ENCODE measurements around the gene CITED2.

The CITED2 gene

GRCh38 chr6:139373928-139374356, 506 bp downstream of the CITED2 start:
- H3K9ac ChIP-seq (ENCODE audit: insufficient read length, low read depth): peak overlapping the region; percentile 92
- peak overlapping the region; percentile 94 for H3K4me3 ChIP-seq (ENCODE audit: insufficient read length, low read depth)
- H3K4me1 ChIP-seq (ENCODE audit: insufficient read depth, insufficient read length): no peaks in the 10 kb centered on the region
- H3K27me3 ChIP-seq (ENCODE audit: insufficient read depth, insufficient read length): no peaks in the 10 kb centered on the region
- no peaks in the 10 kb centered on the region for H3K9me3 ChIP-seq (ENCODE audit: insufficient read depth, low read length)
- no peak for DNase-seq (ENCODE audit: low read depth, low spot score)
- peaks cover 25% of the 10 kb centered on the region for H3K36me3 ChIP-seq (ENCODE audit: insufficient read depth, insufficient read length, low read length)
- TF ChIP-seq YY1 (IDR thresholded peaks at IDR 0.05; ENCODE audit: insufficient read depth, insufficient read length) (no peak), SUZ12 (IDR thresholded peaks at IDR 0.05; ENCODE audit: extremely low read depth, insufficient read depth, insufficient read length) (no peak), ZNF274 (IDR thresholded peaks at IDR 0.05; ENCODE audit: low read depth, low read length) (no peak)

DNA sequence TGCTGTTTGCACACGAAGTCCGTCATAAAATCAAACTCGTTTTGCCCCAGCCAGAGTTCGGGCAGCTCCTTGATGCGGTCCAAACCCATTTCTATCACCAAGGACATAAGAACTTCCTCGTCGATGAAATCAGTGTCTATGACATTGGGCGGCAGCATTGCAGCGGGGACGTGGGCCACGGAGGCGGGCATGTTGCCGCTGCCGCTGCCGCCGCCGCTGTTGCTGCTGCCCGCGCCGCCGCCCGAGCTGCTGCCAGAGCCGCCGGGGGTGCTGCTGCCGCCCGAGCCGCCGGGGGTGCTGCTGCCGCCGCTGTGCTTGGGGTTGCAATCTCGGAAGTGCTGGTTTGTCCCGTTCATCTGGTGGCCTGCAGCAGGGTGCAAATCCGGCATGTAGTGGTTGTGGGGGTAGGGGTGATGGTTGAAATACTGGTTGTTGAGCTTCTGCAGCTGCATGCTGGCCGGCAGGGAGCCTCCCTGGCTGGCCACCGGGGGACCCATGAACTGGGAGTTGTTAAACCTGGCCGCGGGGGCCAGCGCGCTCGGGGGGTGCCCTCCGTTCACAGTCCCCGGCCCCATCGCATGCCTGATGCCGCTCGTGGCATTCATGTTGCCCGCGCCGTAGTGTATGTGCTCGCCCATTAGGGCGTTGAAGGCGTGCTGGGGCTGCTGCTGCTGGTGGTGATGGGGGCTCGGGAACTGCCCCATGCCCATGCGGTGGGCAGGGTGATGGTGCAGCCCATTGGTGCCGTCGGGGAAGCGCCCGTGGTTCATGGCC, 1.1 kb downstream of the CITED2 start:
- no peak for TF ChIP-seq ZNF274 (IDR thresholded peaks at IDR 0.05; ENCODE audit: low read depth, low read length)
- TF ChIP-seq YY1 (IDR thresholded peaks at IDR 0.05; ENCODE audit: insufficient read depth, insufficient read length): no peak
- no peak for TF ChIP-seq SUZ12 (IDR thresholded peaks at IDR 0.05; ENCODE audit: extremely low read depth, insufficient read depth, insufficient read length)
- peaks cover 25% of the 10 kb centered on the region for H3K36me3 ChIP-seq (ENCODE audit: insufficient read depth, insufficient read length, low read length)
- no peak for DNase-seq (ENCODE audit: low read depth, low spot score)
- H3K4me3 ChIP-seq (ENCODE audit: insufficient read length, low read depth): peak overlapping the region; percentile 94
- H3K9ac ChIP-seq (ENCODE audit: insufficient read length, low read depth): peak overlapping the region; percentile 92
- H3K27me3 ChIP-seq (ENCODE audit: insufficient read depth, insufficient read length): no peaks in the 10 kb centered on the region
- no peaks in the 10 kb centered on the region for H3K4me1 ChIP-seq (ENCODE audit: insufficient read depth, insufficient read length)
- H3K9me3 ChIP-seq (ENCODE audit: insufficient read depth, low read length): no peaks in the 10 kb centered on the region

GRCh38 chr6:139372326-139373153, 1.9 kb downstream of the CITED2 start:
- peak overlapping the region; percentile 92 for H3K9ac ChIP-seq (ENCODE audit: insufficient read length, low read depth)
- DNase-seq (ENCODE audit: low read depth, low spot score): no peak
- H3K4me1 ChIP-seq (ENCODE audit: insufficient read depth, insufficient read length): no peaks in the 10 kb centered on the region
- TF ChIP-seq YY1 (IDR thresholded peaks at IDR 0.05; ENCODE audit: insufficient read depth, insufficient read length): no peak
- TF ChIP-seq SUZ12 (IDR thresholded peaks at IDR 0.05; ENCODE audit: extremely low read depth, insufficient read depth, insufficient read length): no peak
- TF ChIP-seq ZNF274 (IDR thresholded peaks at IDR 0.05; ENCODE audit: low read depth, low read length): no peak
- peaks cover 25% of the 10 kb centered on the region for H3K36me3 ChIP-seq (ENCODE audit: insufficient read depth, insufficient read length, low read length)
- H3K27me3 ChIP-seq (ENCODE audit: insufficient read depth, insufficient read length): no peaks in the 10 kb centered on the region
- no peaks in the 10 kb centered on the region for H3K9me3 ChIP-seq (ENCODE audit: insufficient read depth, low read length)
- peak overlapping the region; percentile 94 for H3K4me3 ChIP-seq (ENCODE audit: insufficient read length, low read depth)

DNA sequence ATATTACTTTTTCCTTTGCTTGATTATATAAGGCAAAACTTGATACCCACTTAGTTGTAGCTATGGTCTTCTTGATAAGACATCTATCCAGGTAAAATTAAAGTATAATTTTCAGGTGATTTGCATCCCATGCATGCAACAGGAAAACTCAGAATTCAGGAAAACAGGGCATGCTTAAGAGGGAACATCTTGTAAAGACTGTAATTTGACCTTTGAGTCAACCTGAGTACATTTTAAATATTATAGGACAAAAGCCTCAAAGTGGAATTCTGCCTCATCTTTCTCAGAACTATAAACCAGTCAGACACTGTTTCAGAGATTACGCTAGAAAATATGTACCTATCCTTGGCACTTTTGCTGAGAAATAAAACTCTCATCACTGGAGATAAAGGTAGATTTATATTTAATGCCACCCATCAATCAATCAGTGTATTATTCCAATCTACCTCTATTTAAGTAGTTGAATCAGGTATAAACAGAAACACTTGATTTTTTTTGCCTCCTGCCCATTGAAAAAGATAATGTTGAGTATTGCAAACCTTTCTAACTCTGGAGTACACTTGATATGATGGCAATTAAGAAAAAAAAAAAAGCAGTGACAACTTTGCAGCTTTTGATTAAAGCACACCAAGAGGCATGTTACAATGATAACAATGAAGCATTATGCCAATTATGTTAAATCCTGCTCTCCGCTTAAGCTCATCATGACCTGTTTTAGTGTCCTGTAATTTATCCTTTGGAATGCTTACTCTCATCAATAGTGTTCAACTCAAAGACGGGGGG, 2.8 kb downstream of the CITED2 start:
- H3K4me3 ChIP-seq (ENCODE audit: insufficient read length, low read depth): peak overlapping the region; percentile 94
- no peaks in the 10 kb centered on the region for H3K9me3 ChIP-seq (ENCODE audit: insufficient read depth, low read length)
- TF ChIP-seq ZNF274 (IDR thresholded peaks at IDR 0.05; ENCODE audit: low read depth, low read length) (no peak), YY1 (IDR thresholded peaks at IDR 0.05; ENCODE audit: insufficient read depth, insufficient read length) (no peak), SUZ12 (IDR thresholded peaks at IDR 0.05; ENCODE audit: extremely low read depth, insufficient read depth, insufficient read length) (no peak)
- peak overlapping the region; percentile 74 for H3K9ac ChIP-seq (ENCODE audit: insufficient read length, low read depth)
- DNase-seq (ENCODE audit: low read depth, low spot score): no peak
- no peaks in the 10 kb centered on the region for H3K27me3 ChIP-seq (ENCODE audit: insufficient read depth, insufficient read length)
- no peaks in the 10 kb centered on the region for H3K4me1 ChIP-seq (ENCODE audit: insufficient read depth, insufficient read length)
- peaks cover 25% of the 10 kb centered on the region for H3K36me3 ChIP-seq (ENCODE audit: insufficient read depth, insufficient read length, low read length)

DNA sequence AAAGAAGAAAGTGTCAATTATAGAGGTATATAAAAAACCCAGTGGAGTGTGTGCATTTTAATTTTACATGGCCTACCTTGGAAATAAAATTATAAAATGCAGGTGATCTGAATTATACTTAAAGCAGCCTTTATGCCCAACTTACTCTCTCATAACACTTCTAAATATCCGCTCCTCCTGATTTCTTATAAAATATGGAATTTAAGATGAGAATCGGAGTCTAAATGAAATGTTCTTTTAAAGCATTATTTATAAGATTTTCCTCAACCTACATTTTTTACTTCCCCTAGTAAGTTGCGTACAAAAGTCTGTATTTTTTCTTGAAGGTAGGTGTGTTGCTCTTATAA, 3.5 kb downstream of the CITED2 start:
- no peaks in the 10 kb centered on the region for H3K9me3 ChIP-seq (ENCODE audit: insufficient read depth, low read length)
- DNase-seq (ENCODE audit: low read depth, low spot score): no peak
- TF ChIP-seq YY1 (IDR thresholded peaks at IDR 0.05; ENCODE audit: insufficient read depth, insufficient read length) (no peak), ZNF274 (IDR thresholded peaks at IDR 0.05; ENCODE audit: low read depth, low read length) (no peak), SUZ12 (IDR thresholded peaks at IDR 0.05; ENCODE audit: extremely low read depth, insufficient read depth, insufficient read length) (no peak)
- no peaks in the 10 kb centered on the region for H3K27me3 ChIP-seq (ENCODE audit: insufficient read depth, insufficient read length)
- no peaks in the 10 kb centered on the region for H3K4me1 ChIP-seq (ENCODE audit: insufficient read depth, insufficient read length)
- peaks cover 25% of the 10 kb centered on the region for H3K36me3 ChIP-seq (ENCODE audit: insufficient read depth, insufficient read length, low read length)
- peak overlapping the region; percentile 94 for H3K4me3 ChIP-seq (ENCODE audit: insufficient read length, low read depth)
- H3K9ac ChIP-seq (ENCODE audit: insufficient read length, low read depth): peak overlapping the region; percentile 56

- H3K4me3 ChIP-seq (ENCODE audit: insufficient read length, low read depth): no peak overlapping the region
- H3K9ac ChIP-seq (ENCODE audit: insufficient read length, low read depth): no peak overlapping the region
- H3K4me1 ChIP-seq (ENCODE audit: insufficient read depth, insufficient read length): no peaks in the 10 kb centered on the region
- H3K27me3 ChIP-seq (ENCODE audit: insufficient read depth, insufficient read length): no peaks in the 10 kb centered on the region
- TF ChIP-seq SUZ12 (IDR thresholded peaks at IDR 0.05; ENCODE audit: extremely low read depth, insufficient read depth, insufficient read length) (no peak), ZNF274 (IDR thresholded peaks at IDR 0.05; ENCODE audit: low read depth, low read length) (no peak), YY1 (IDR thresholded peaks at IDR 0.05; ENCODE audit: insufficient read depth, insufficient read length) (no peak)
- H3K9me3 ChIP-seq (ENCODE audit: insufficient read depth, low read length): no peaks in the 10 kb centered on the region
- DNase-seq (ENCODE audit: low read depth, low spot score): no peak
- peaks cover 25% of the 10 kb centered on the region for H3K36me3 ChIP-seq (ENCODE audit: insufficient read depth, insufficient read length, low read length)
Measured at GRCh38 chr6:139370283-139370998, 4.0 kb downstream of the CITED2 start.

All from NT2/D1 (cell line).